Stimulated activated CD4-positive, alpha-beta T cell treated with anti-CD3 and anti-CD28 coated beads, TNF-alpha, amount 100 ng/mL, for 4 hours (primary cell): ENCODE data around the gene SLC28A2.
"Not testable (repeated sequence)": the region's sequence is repeated elsewhere in the genome, so short reads cannot be mapped to it uniquely, and the experiment has no call there.

Source experiments
- DNase-seq, 3 experiments: peaks; one replicate each; pipeline ENCODE4 v3.0.0-alpha.2; 2020; ENCODE audit warnings: low read depth in 3 of 3

Gene SLC28A2

GRCh38 chr15:45251888-45252287 is at the start of gene SLC28A2:
Gene SLC28A2, plus strand, starts transcription at chr15:45252234. Its CDS starts 982 bp downstream, at chr15:45253216.
- no peak for DNase-seq

- no peak for DNase-seq
Measured at GRCh38 chr15:45203182-45203581, 48.9 kb upstream of the SLC28A2 start.

- no peak for DNase-seq
Measured at GRCh38 chr15:45205192-45205591, 46.8 kb upstream of the SLC28A2 start.

GRCh38 chr15:45212493-45212892 is 39.5 kb upstream of the SLC28A2 start:
- DNase-seq, result no peak

- no peak for DNase-seq
Measured at GRCh38 chr15:45221053-45221599, 30.9 kb upstream of the SLC28A2 start.

GRCh38 chr15:45221967-45222366 is 30.1 kb upstream of the SLC28A2 start:
- no peak for DNase-seq

- no peak for DNase-seq
Measured at GRCh38 chr15:45224621-45225217, 27.3 kb upstream of the SLC28A2 start.

GRCh38 chr15:45225506-45226273 is 26.3 kb upstream of the SLC28A2 start:
- no peak for DNase-seq

GRCh38 chr15:45228931-45229330 is 23.1 kb upstream of the SLC28A2 start:
- DNase-seq, result no peak

- DNase-seq, result no peak
Measured at GRCh38 chr15:45230245-45230965, 21.6 kb upstream of the SLC28A2 start.

- no peak for DNase-seq
Measured at GRCh38 chr15:45231132-45231531, 20.9 kb upstream of the SLC28A2 start.

- no peak for DNase-seq
Measured at GRCh38 chr15:45231864-45232562, 20.0 kb upstream of the SLC28A2 start.

- no peak for DNase-seq
Measured at GRCh38 chr15:45234562-45235235, 17.3 kb upstream of the SLC28A2 start.

GRCh38 chr15:45236806-45237205 is 15.2 kb upstream of the SLC28A2 start:
- not testable (repeated sequence) for DNase-seq

GRCh38 chr15:45242289-45242688 is 9.7 kb upstream of the SLC28A2 start:
- DNase-seq, result no peak

- no peak for DNase-seq
Measured at GRCh38 chr15:45249125-45249780, 2.8 kb upstream of the SLC28A2 start.

- DNase-seq, result no peak
Measured at GRCh38 chr15:45253330-45253729, 1.3 kb downstream of the SLC28A2 start.

GRCh38 chr15:45254405-45254804 is 2.4 kb downstream of the SLC28A2 start:
- no peak for DNase-seq

- DNase-seq, result not testable (repeated sequence)
Measured at GRCh38 chr15:45254824-45255223, 2.8 kb downstream of the SLC28A2 start.

- no peak for DNase-seq
Measured at GRCh38 chr15:45259796-45260195, 7.8 kb downstream of the SLC28A2 start.
